HG02610 (cell line): ENCODE measurements around the gene IL9.
"Not testable (repeated sequence)": the region's sequence is repeated elsewhere in the genome, so short reads cannot be mapped to it uniquely, and the experiment has no call there.

ENCODE experiments used
- ATAC-seq: cut with Tn5 transposase; IDR thresholded peaks from one replicate; pipeline ENCODE4 v1.9.1; 2021; ENCODE audit warnings: mild to moderate bottlenecking, moderate library complexity; ENCODE audit not compliant: unreplicated experiment

The IL9 gene

GRCh38 chr5:135869935-135870334, 25.7 kb downstream of the IL9 start:
- ATAC-seq, result no peak

- no peak for ATAC-seq
Observed at GRCh38 chr5:135869276-135869675, 26.4 kb downstream of the IL9 start.

GRCh38 chr5:135868681-135869080, 27.0 kb downstream of the IL9 start:
- ATAC-seq, result no peak

GRCh38 chr5:135867599-135867998, 28.0 kb downstream of the IL9 start:
- ATAC-seq, result no peak

GRCh38 chr5:135866016-135866415, 29.6 kb downstream of the IL9 start:
- no peak for ATAC-seq

GRCh38 chr5:135864503-135865435, 30.9 kb downstream of the IL9 start:
- no peak for ATAC-seq

GRCh38 chr5:135862744-135863143, 32.9 kb downstream of the IL9 start:
- ATAC-seq, result no peak

GRCh38 chr5:135862086-135862485, 33.6 kb downstream of the IL9 start:
- ATAC-seq, result no peak

- ATAC-seq, result no peak
Observed at GRCh38 chr5:135861641-135862040, 34.0 kb downstream of the IL9 start.

GRCh38 chr5:135859641-135860040, 36.0 kb downstream of the IL9 start:
- ATAC-seq, result no peak

- ATAC-seq, result not testable (repeated sequence)
Observed at GRCh38 chr5:135859186-135859585, 36.5 kb downstream of the IL9 start.

- no peak for ATAC-seq
Observed at GRCh38 chr5:135857630-135858311, 37.9 kb downstream of the IL9 start.

GRCh38 chr5:135851915-135852845, 43.5 kb downstream of the IL9 start:
- no peak for ATAC-seq

- no peak for ATAC-seq
Observed at GRCh38 chr5:135851186-135851914, 44.3 kb downstream of the IL9 start.

- no peak for ATAC-seq
Observed at GRCh38 chr5:135850671-135851070, 45.0 kb downstream of the IL9 start.

- ATAC-seq, result no peak
Observed at GRCh38 chr5:135850231-135850630, 45.4 kb downstream of the IL9 start.

- ATAC-seq, result no peak
Observed at GRCh38 chr5:135847976-135848375, 47.7 kb downstream of the IL9 start.

GRCh38 chr5:135846311-135846710, 49.3 kb downstream of the IL9 start:
- ATAC-seq, result no peak

- ATAC-seq, result no peak
Observed at GRCh38 chr5:135843571-135844337, 51.9 kb downstream of the IL9 start.

- ATAC-seq, result no peak
Observed at GRCh38 chr5:135842737-135843136, 52.9 kb downstream of the IL9 start.
